SK-N-SH treated with all-trans-retinoic acid at 6 μM for 48 hours (cell line): Measurements from ENCODE around the gene IGF1.

Experiments used
- BACH2 ChIP-seq: fragments of 250-450 bp; sonication (Bioruptor Pico); IDR thresholded peaks from 2 replicates; pipeline ENCODE4 v1.9.0; 2021; ENCODE audit warnings: mild to moderate bottlenecking, borderline replicate concordance
- ESRRG ChIP-seq: fragments of 250-450 bp; sonication (Bioruptor Pico); IDR thresholded peaks from 2 replicates; pipeline ENCODE4 v1.6.1; 2021; ENCODE audit warnings: mild to moderate bottlenecking
- ZFP3 ChIP-seq: fragments of 250-450 bp; sonication (Bioruptor Pico); IDR thresholded peaks from 2 replicates; pipeline ENCODE4 v1.5.0; 2020; ENCODE audit warnings: mild to moderate bottlenecking, moderate library complexity
- ZFP30 ChIP-seq: fragments of 450-650 bp; formaldehyde crosslinking; IDR thresholded peaks from 2 replicates; pipeline ENCODE4 v1.5.0; 2022; ENCODE audit warnings: mild to moderate bottlenecking, moderate library complexity
- ZNF565 ChIP-seq: fragments of 450-650 bp; formaldehyde crosslinking; conservative IDR thresholded peaks from 2 replicates; pipeline ENCODE4 v1.5.0; 2020; ENCODE audit warnings: low read depth, mild to moderate bottlenecking, moderate library complexity

GRCh38 chr12:102465762-102466560 lies 14.4 kb downstream of the IGF1 start:
- TF ChIP-seq ESRRG (CRISPR knock-in tag), result no peak
- TF ChIP-seq BACH2 (CRISPR knock-in tag), result no peak
- TF ChIP-seq ZNF565 (CRISPR knock-in tag), result no peak
- no peak for TF ChIP-seq ZFP30 (CRISPR knock-in tag)
- TF ChIP-seq ZFP3 (CRISPR knock-in tag), result no peak
